IPS-18c (cell line): ENCODE data around the gene MAP4K2.
A peak's percentile ranks its signal among the peaks of the same experiment; 100 is the strongest.
"Not testable (repeated sequence)": the region's sequence is repeated elsewhere in the genome, so short reads cannot be mapped to it uniquely, and the experiment has no call there.

Source experiments
- H3K4me3 ChIP-seq: 2 replicates; pipeline ENCODE4 v1.7.0; 2013; ENCODE audit warnings: low read depth, mild to moderate bottlenecking, low read length, moderate library complexity; ENCODE audit not compliant: insufficient read depth
- H3K9me3 ChIP-seq: one replicate; pipeline ENCODE4 v1.6.1; 2013; ENCODE audit warnings: mild to moderate bottlenecking, low read length, moderate library complexity; ENCODE audit not compliant: control insufficient read depth, insufficient read depth

Gene MAP4K2

GRCh38 chr11:64803158-64803845 is at the start of gene MAP4K2:
MAP4K2 (minus strand) TSS chr11:64803214; CDS start chr11:64803149, 65 bp downstream.
- no peaks in the 10 kb centered on the region for H3K9me3 ChIP-seq
- H3K4me3 ChIP-seq = peak within 1 kb of the TSS; percentile 70

GRCh38 chr11:64851831-64852351 is 48.9 kb upstream of the MAP4K2 start:
- no peaks in the 10 kb centered on the region for H3K9me3 ChIP-seq
- H3K4me3 ChIP-seq = no peak overlapping the region

GRCh38 chr11:64850979-64851567 is 48.1 kb upstream of the MAP4K2 start:
- Histone ChIP-seq H3K4me3 (no peak overlapping the region), H3K9me3 (no peaks in the 10 kb centered on the region)

GRCh38 chr11:64849598-64850356 is 46.8 kb upstream of the MAP4K2 start:
- no peak overlapping the region for H3K4me3 ChIP-seq
- H3K9me3 ChIP-seq = no peaks in the 10 kb centered on the region

GRCh38 chr11:64848826-64849597 is 46.0 kb upstream of the MAP4K2 start:
- H3K9me3 ChIP-seq = no peaks in the 10 kb centered on the region
- no peak overlapping the region for H3K4me3 ChIP-seq

GRCh38 chr11:64848214-64848825 is 45.3 kb upstream of the MAP4K2 start:
- Histone ChIP-seq H3K4me3 (no peak overlapping the region), H3K9me3 (no peaks in the 10 kb centered on the region)

GRCh38 chr11:64846998-64847666 is 44.1 kb upstream of the MAP4K2 start:
- Histone ChIP-seq H3K4me3 (no peak overlapping the region), H3K9me3 (no peaks in the 10 kb centered on the region)

GRCh38 chr11:64845776-64846129 is 42.7 kb upstream of the MAP4K2 start:
- H3K4me3 ChIP-seq = not testable (repeated sequence)

GRCh38 chr11:64845129-64845775 is 42.2 kb upstream of the MAP4K2 start:
- H3K4me3 ChIP-seq = peak overlapping the region; percentile 74
- no peaks in the 10 kb centered on the region for H3K9me3 ChIP-seq

More at GRCh38 chr11:64845776-64846129, 42.7 kb upstream of the MAP4K2 start:
- H3K9me3 ChIP-seq = not testable (repeated sequence)

GRCh38 chr11:64844330-64845128 is 41.5 kb upstream of the MAP4K2 start, which contains the start of gene CDC42BPG:
CDC42BPG (minus strand) TSS chr11:64844653; CDS start chr11:64844569, 84 bp downstream.
- H3K4me3 ChIP-seq = peak within 1 kb of the TSS; percentile 74
- H3K9me3 ChIP-seq = no peaks in the 10 kb centered on the region

GRCh38 chr11:64843686-64844329 is 40.8 kb upstream of the MAP4K2 start:
- no peaks in the 10 kb centered on the region for H3K9me3 ChIP-seq
- H3K4me3 ChIP-seq = peak overlapping the region; percentile 74

- peak overlapping the region; percentile 15; the same call in 1 of the 2 replicates for H3K4me3 ChIP-seq
- H3K9me3 ChIP-seq = no peaks in the 10 kb centered on the region
Measured at GRCh38 chr11:64842851-64843685, 40.1 kb upstream of the MAP4K2 start.

- Histone ChIP-seq H3K9me3 (no peaks in the 10 kb centered on the region), H3K4me3 (peak overlapping the region; percentile 22; the same call in 1 of the 2 replicates)
Measured at GRCh38 chr11:64842366-64842759, 39.3 kb upstream of the MAP4K2 start.
